LNCAP (cell line): ENCODE measurements around the gene SGPP1.

Source experiments
- TF ChIP-seq, protein P1 (sequence below): fragments of 450-650 bp; IDR thresholded peaks from 2 replicates; pipeline ENCODE4 v1.5.1; 2017; ENCODE audit warnings: mild to moderate bottlenecking

The SGPP1 gene

DNA sequence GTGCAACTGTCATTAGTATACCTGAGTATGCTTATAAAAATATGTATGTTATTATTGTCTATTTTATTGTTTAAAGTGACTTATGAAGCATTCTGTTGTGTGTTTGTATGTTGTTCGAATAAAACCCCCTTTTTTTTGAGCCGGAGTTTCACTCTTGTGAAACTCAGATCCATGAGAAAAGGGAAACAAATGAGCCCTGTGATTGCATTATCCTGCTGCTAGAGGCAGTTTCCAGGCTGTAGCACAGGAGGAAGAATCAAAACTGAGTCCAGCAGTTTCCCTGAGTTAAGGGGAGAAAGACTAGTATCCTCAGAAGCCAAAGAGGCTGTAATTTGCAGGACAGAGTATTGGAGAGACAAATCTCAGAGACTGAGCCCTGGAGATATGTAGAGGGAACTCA lies 12.5 kb downstream of the SGPP1 start:
- TF ChIP-seq, protein P1, sequence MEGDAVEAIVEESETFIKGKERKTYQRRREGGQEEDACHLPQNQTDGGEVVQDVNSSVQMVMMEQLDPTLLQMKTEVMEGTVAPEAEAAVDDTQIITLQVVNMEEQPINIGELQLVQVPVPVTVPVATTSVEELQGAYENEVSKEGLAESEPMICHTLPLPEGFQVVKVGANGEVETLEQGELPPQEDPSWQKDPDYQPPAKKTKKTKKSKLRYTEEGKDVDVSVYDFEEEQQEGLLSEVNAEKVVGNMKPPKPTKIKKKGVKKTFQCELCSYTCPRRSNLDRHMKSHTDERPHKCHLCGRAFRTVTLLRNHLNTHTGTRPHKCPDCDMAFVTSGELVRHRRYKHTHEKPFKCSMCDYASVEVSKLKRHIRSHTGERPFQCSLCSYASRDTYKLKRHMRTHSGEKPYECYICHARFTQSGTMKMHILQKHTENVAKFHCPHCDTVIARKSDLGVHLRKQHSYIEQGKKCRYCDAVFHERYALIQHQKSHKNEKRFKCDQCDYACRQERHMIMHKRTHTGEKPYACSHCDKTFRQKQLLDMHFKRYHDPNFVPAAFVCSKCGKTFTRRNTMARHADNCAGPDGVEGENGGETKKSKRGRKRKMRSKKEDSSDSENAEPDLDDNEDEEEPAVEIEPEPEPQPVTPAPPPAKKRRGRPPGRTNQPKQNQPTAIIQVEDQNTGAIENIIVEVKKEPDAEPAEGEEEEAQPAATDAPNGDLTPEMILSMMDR = no peak

DNA sequence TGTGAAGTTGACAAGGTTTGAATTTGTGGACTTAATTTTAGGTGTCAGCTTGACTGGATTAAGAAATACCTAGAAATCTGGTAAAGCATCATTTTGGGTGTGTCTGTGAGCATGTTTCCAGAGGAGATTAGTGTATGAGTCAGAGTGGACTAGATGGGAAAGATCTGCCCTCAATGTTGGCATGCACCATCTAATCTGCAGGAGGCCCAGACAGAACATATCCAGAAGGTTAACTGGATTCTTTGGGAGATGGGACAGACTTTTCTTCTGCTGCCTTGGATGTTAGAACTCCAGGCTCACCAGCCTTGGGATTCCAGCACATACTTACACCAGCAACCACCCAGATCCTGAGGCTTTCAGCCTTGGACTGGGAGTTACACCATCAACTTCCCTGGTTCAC lies 14.1 kb downstream of the SGPP1 start:
- TF ChIP-seq, protein P1 = no peak

DNA sequence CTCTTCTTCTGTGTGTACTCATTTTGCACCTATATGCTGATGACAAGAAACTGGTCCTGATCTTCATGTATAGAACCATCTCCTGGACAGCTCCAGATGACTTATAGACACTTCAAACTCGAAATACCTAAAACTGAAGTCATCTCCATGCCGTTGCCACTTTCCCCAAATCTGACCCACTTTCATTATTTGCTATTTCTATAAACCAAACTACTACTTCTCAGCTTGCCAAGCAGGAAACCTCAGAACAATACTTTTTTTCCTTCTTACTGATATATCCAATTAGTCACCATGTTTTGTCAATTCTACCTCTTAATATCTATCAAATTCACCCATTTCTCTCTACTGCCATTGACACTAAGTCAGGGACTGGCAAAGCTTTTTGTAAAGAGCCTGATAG lies 14.8 kb downstream of the SGPP1 start:
- TF ChIP-seq, protein P1 = no peak

DNA sequence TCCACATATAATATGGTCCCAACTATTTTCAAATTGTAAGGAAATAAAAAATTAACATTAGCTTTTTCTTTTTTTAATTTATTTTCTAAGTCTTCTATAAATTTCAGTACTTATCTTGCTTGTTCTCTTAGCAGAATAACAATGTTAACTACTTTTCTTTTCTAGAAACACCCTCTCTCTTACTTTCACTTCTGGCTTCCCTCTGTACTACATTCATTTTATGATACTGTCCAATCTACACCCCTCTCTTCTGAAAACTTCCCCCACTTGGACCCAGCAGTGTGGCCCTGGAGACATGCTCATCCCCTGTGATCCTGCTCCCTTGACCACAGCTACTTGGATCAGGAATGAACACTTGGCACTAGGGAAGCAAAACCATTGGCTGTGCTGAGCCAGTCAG lies 15.7 kb downstream of the SGPP1 start:
- TF ChIP-seq, protein P1 = no peak

DNA sequence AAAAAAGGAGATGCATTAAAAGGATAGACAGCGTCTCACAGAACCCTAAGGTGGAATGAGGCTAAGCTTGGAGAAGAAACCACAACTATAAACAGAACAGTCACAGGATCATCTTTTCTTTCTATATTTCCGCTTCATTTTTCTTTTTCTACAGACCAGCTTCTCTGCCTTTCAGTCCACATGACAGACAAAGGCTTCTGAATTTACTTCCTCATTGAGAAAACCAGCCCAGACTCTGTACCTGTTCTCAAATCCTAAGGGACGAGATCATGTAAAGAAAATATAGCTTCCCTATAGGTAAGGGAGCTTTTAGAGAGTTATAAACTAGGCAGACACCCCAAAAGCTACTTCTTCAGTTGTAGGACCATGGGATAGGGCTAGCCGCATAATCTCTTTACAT lies 17.4 kb downstream of the SGPP1 start:
- TF ChIP-seq, protein P1 = no peak

DNA sequence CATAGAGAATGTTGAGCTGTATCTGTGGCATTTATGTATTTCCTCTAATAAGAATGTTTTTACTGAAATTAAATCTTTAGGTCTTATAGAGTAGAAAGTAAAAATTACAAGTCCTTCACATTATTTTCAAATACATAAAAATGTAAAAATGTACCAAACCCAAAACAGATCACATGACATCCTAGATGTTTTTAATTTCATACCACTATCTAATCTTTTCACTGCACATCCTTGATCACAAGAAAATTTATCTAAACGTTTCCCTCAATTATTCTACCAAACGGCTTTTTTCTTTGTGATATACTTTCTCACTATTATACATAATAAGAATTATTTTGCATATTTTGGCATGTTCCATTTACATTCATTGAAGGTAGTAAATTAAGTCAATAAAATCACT lies 18.3 kb downstream of the SGPP1 start:
- TF ChIP-seq, protein P1 = no peak

DNA sequence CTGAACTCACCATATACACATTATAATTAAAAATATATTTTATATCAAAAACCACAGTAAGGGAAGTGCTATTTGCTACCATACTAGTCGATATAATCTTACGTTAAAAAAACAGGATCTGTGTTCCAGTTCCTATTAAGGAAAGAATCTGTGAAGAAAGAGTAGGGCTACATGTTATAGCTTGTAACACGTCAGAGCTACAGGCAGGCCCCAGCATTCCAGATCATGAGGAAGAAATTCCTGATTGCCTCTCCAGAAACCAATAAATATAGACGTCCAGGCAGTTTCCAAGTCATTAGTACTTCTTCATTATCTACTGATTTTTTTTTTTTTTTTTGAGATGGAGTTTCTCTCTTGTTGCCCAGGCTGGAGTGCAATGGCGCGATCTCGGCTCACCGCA lies 20.6 kb downstream of the SGPP1 start:
- TF ChIP-seq, protein P1 = no peak

DNA sequence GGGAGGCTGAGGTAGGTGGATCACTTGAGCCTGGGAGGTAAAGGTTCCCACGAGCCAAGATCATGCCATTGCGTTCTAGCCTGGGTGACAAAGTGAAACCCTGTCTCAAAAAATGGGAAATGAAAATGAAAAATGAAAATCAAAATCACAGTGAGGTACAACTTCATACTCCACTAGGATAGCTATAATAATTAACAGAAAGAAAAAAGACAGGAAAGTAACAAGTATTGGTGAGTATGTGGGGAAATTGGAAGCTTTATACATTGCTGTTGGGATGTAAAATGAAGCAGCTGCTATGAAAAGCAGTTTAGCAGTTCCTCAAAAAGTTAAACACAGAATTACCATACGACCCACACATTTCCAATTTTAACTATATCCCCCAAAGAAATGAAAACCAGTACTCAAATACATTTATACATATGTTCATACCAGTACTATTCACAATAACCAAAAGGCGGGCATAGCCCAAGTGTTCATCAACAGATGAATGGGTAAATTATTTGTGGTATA lies 22.2 kb downstream of the SGPP1 start:
- TF ChIP-seq, protein P1 = no peak
